ENCODE data around the gene FLNC.

DNA sequence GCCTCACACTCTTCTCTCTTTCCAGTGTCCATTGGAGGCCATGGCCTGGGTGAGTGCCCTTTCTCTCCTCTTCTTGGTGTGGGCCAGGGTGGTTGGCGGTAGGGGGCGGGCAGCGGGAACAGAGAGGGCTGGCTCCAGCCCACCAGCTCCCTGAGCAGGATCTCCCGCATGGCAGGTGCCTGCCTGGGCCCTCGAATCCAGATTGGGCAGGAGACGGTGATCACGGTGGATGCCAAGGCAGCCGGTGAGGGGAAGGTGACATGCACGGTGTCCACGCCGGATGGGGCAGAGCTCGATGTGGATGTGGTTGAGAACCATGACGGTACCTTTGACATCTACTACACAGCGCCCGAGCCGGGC lies 18.9 kb downstream of the FLNC start:
- TF ChIP-seq CTCF (conservative IDR thresholded peaks at IDR 0.05; ENCODE audit: low read length), result no peak
- TF ChIP-seq EZH2phosphoT487 (IDR thresholded peaks at IDR 0.05; ENCODE audit: borderline replicate concordance), result no peak
